Measurements from ENCODE around the gene CDH13. TPM values are rescaled to one million over a fixed set of nuclear protein-coding genes. Genes with fewer than 3 reads are reported as not detected.

The CDH13 gene
- total RNA-seq, 4 donors from 2014 or later, result 3.4 to 14.8 (median 6.5) TPM

DNA sequence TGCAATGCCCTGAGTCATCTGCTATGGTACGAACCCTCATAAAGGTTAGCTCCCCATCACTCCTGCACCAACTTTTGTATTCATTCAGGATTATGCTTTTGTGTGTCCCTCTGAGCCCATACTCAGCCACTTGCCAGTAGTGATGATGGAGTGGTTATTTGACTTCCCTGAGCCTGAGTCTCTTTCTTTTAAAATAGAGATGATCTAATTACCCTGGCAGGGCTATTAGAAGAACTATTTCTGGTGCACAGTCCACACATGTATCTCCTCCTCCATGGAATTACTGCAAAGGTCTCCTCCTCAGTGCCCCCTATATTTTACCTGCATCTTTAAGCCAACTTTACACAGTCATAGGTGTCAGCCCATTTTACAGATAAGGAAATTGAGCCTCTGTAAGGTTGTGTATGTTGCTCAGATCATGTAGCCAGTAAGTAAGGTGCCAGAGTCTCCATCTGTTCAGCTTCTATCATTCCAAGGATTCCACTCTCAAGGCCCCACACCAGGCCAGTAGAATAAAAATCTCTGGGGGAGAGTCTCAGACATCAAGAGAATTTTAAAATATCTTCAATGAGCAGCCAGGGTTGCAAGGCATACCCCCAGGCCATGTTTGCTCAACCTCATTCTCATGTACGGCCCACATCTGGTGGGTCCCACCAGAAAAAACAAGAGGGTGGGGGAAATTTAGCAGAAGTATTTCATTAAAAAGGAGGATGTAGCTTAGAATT, 847.3 kb downstream of the CDH13 start:
- intact Hi-C loops (cut with DNase I), result no loop called here
- 88 to 89% methylated on average over 2 of the region's 2 CpGs for WGBS, 2 donors
- no peaks in the 10 kb centered on the region for H3K36me3 ChIP-seq
- H3K27ac ChIP-seq, result peak overlapping the region in 1 of 3 donors; percentile 12
- no peaks in the 10 kb centered on the region for H3K27me3 ChIP-seq
- no peaks in the 10 kb centered on the region for H3K9me3 ChIP-seq
- H3K4me3 ChIP-seq (replicated peaks in 1 of 3), result no peak overlapping the region
- no peak for DNase-seq
- no peak for TF ChIP-seq POLR2A (IDR thresholded peaks at IDR 0.05)
- TF ChIP-seq, protein P1, sequence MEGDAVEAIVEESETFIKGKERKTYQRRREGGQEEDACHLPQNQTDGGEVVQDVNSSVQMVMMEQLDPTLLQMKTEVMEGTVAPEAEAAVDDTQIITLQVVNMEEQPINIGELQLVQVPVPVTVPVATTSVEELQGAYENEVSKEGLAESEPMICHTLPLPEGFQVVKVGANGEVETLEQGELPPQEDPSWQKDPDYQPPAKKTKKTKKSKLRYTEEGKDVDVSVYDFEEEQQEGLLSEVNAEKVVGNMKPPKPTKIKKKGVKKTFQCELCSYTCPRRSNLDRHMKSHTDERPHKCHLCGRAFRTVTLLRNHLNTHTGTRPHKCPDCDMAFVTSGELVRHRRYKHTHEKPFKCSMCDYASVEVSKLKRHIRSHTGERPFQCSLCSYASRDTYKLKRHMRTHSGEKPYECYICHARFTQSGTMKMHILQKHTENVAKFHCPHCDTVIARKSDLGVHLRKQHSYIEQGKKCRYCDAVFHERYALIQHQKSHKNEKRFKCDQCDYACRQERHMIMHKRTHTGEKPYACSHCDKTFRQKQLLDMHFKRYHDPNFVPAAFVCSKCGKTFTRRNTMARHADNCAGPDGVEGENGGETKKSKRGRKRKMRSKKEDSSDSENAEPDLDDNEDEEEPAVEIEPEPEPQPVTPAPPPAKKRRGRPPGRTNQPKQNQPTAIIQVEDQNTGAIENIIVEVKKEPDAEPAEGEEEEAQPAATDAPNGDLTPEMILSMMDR (IDR thresholded peaks at IDR 0.05), result no peak
- peaks cover 26 to 41% of the 10 kb centered on the region in 2 donors for H3K4me1 ChIP-seq

DNA sequence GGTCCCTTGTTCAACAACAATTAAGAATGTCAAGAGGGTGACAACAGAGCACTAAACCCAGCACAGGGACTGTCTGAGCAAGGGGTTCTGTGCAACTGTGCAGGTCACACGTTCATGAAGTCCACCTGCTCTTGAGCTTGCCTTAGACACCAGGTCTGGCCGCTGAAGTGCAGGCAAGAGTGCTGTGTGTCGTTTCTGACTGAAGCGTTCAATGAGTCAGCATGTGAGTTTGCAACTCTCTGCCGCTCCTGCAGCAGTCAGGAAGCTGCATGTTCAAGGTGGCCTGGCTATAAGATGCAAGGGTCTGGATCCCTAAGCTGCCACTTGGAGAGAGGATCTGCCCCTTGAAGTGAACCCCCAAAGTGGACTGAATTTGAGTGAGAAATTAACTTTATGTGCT, 848.3 kb downstream of the CDH13 start:
- TF ChIP-seq, protein P1 (IDR thresholded peaks at IDR 0.05), result no peak
- TF ChIP-seq POLR2A (IDR thresholded peaks at IDR 0.05), result no peak
- no peak overlapping the region for H3K4me3 ChIP-seq (replicated peaks in 1 of 3)
- no peaks in the 10 kb centered on the region for H3K27me3 ChIP-seq
- intact Hi-C loops (cut with DNase I), result no loop called here
- no peaks in the 10 kb centered on the region for H3K9me3 ChIP-seq
- 63 to 71% methylated on average over 5 of the region's 5 CpGs for WGBS, 2 donors
- no peak overlapping the region for H3K27ac ChIP-seq
- H3K36me3 ChIP-seq, result no peaks in the 10 kb centered on the region
- peak; percentile 6 to 24 for DNase-seq
- H3K4me1 ChIP-seq, result peaks cover 21 to 33% of the 10 kb centered on the region in 2 donors

DNA sequence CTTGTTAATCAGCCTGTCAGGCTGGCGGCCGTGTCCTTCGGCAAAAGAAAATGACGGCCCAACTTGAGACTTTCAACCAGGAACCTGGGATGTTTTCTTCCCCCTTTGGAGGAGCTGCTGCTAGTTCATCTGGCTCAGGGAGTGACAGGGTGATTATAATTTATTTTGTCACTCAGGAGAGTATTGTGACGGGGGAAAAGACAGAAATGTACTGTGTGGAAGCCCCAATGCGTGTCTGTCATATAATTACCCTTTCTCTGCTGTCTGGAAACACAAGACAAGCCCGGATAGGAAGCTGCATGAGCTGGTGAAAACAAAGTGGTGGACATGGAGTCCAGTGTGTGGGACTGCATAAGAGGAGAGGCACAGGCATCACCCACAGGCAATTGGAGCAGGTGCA, 854.8 kb downstream of the CDH13 start:
- DNase-seq, result no peak
- 67 to 74% methylated on average over 7 of the region's 7 CpGs for WGBS, 2 donors
- TF ChIP-seq, protein P1 (IDR thresholded peaks at IDR 0.05), result no peak
- no peak overlapping the region for H3K4me3 ChIP-seq (replicated peaks in 1 of 3)
- H3K9me3 ChIP-seq, result no peaks in the 10 kb centered on the region
- H3K4me1 ChIP-seq, result peaks cover 12 to 18% of the 10 kb centered on the region in 2 donors
- no peaks in the 10 kb centered on the region for H3K27me3 ChIP-seq
- H3K27ac ChIP-seq, result no peak overlapping the region
- no peaks in the 10 kb centered on the region for H3K36me3 ChIP-seq
- intact Hi-C loops (cut with DNase I), result loop anchor here (10.0 kb wide), 1 partner anchor 223 kb away; no protein-coding TSS in a partner anchor

DNA sequence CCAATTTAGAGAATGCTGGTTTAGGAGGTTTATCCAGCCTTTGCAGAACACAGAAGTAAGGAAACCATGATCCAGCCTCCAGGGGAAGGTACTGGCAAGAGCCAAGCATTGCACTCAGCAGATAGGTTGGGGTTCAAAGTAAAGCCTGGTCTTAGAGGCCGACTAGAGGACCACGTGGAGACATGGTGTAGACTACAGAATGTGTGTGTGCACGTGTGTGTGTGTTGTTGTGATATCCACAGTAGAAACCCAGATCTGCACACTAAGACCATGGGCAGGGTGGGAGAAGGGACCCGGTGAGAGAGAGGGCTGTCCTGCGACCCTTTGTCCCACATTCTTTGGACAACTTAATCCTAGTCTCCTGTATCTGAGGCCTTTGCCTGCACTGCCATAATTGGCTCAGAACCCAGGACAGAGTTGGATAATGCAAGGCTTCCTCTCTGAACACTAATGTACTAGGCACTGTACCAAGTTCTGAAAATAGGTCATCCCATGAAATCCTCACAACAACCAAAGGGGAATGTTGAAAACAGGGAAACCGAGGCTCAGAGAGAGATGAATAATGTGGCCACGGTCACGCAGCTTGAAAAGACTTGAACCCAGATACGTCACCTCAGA, 855.9 kb downstream of the CDH13 start:
- WGBS, 2 donors, result 68 to 74% methylated on average over 9 of the region's 9 CpGs
- H3K36me3 ChIP-seq, result no peaks in the 10 kb centered on the region
- intact Hi-C loops (cut with DNase I), result loop anchor here (10.0 kb wide), 1 partner anchor 222 kb away; no protein-coding TSS in a partner anchor
- H3K27ac ChIP-seq, result no peak overlapping the region
- H3K9me3 ChIP-seq, result no peaks in the 10 kb centered on the region
- no peak for DNase-seq
- TF ChIP-seq POLR2A (IDR thresholded peaks at IDR 0.05), result no peak
- TF ChIP-seq, protein P1 (IDR thresholded peaks at IDR 0.05), result no peak
- peaks cover 5 to 8% of the 10 kb centered on the region in 2 donors for H3K4me1 ChIP-seq
- H3K27me3 ChIP-seq, result no peaks in the 10 kb centered on the region
- no peak overlapping the region for H3K4me3 ChIP-seq (replicated peaks in 1 of 3)

DNA sequence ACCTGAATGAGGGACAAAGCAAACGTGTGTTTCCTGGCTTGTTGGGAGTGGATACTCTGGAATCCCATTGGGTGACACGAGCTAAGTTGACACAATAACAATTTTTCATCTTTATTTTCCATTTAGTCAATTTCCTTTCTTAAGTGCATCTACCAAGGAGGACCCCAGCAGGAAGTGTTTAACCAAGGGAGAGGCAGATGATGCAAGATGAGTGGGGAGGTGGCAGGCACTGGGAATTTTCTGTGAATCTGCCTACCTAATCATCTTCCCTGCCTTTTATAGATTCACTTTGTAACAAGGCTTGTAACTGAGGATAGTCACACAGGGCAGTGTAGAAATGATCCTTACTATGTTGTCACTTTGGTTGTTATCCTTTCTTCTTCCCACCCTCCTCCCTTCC, 863.3 kb downstream of the CDH13 start:
- Histone ChIP-seq H3K9me3 (no peaks in the 10 kb centered on the region), H3K27ac (no peak overlapping the region), H3K36me3 (no peaks in the 10 kb centered on the region), H3K4me3 (replicated peaks in 1 of 3) (no peak overlapping the region), H3K4me1 (no peaks in the 10 kb centered on the region), H3K27me3 (no peaks in the 10 kb centered on the region)
- intact Hi-C loops (cut with DNase I), result no loop called here
- TF ChIP-seq, protein P1 (IDR thresholded peaks at IDR 0.05), result no peak
- TF ChIP-seq POLR2A (IDR thresholded peaks at IDR 0.05), result no peak
- DNase-seq, result no peak
- WGBS, 2 donors, result 53 to 59% methylated on average over 2 of the region's 2 CpGs

All from thyroid gland (tissue), 4 donors.